ENCODE measurements around the gene RALGAPA1.
"Not testable (repeated sequence)": the region's sequence is repeated elsewhere in the genome, so short reads cannot be mapped to it uniquely, and the experiment has no call there.

The RALGAPA1 gene

DNA sequence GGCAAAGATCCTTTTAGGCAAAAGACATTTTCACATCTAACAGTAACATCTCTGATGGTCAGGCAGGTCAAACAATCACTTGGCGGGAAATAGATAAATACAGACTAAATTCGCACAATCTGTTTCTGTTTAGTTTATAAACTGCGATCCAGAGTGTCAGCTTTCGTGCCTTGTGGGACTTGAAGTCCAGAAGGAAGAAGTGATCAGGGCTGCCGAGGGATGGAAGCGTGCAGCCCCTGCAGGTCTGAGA is 16.8 kb upstream of the RALGAPA1 start:
- H2AFZ ChIP-seq (ENCODE audit: low read depth, low read length) = peak overlapping the region; percentile 67
- peak overlapping the region; percentile 91 for H3K4me3 ChIP-seq (ENCODE audit: low read length)
- no peaks in the 10 kb centered on the region for H3K9me3 ChIP-seq (ENCODE audit: insufficient read depth, low read length)
- H3K4me2 ChIP-seq (ENCODE audit: low read length) = peak overlapping the region; percentile 54
- no peaks in the 10 kb centered on the region for H3K36me3 ChIP-seq (replicated peaks; ENCODE audit: low read depth, low read length)
- peak overlapping the region; percentile 51 for H3K9ac ChIP-seq (ENCODE audit: low read length)
- H3K79me2 ChIP-seq (ENCODE audit: low read length) = peaks cover 14% of the 10 kb centered on the region
- H3K27ac ChIP-seq (ENCODE audit: low read length) = no peak overlapping the region
- no peaks in the 10 kb centered on the region for H4K20me1 ChIP-seq (ENCODE audit: insufficient read depth, low read length)
- H3K4me1 ChIP-seq (ENCODE audit: low read length) = peaks cover 11% of the 10 kb centered on the region
- TF ChIP-seq CTCF (IDR thresholded peaks at IDR 0.05; ENCODE audit: low read depth, low read length) = no peak
- no peak for TF ChIP-seq EZH2phosphoT487 (IDR thresholded peaks at IDR 0.05; ENCODE audit: low read depth)
- H3K27me3 ChIP-seq (ENCODE audit: low read depth, low read length) = no peaks in the 10 kb centered on the region

GRCh38 chr14:35824446-35825165 is 15.5 kb upstream of the RALGAPA1 start:
- not testable (repeated sequence) for H3K4me3 ChIP-seq (ENCODE audit: low read length); H4K20me1 ChIP-seq (ENCODE audit: insufficient read depth, low read length); H3K4me2 ChIP-seq (ENCODE audit: low read length); H3K9me3 ChIP-seq (ENCODE audit: insufficient read depth, low read length); H3K9ac ChIP-seq (ENCODE audit: low read length); H2AFZ ChIP-seq (ENCODE audit: low read depth, low read length); H3K27ac ChIP-seq (ENCODE audit: low read length); H3K27me3 ChIP-seq (ENCODE audit: low read depth, low read length); H3K36me3 ChIP-seq (replicated peaks; ENCODE audit: low read depth, low read length)
- Histone ChIP-seq H3K4me1 (ENCODE audit: low read length) (peaks cover 11% of the 10 kb centered on the region), H3K79me2 (ENCODE audit: low read length) (peaks cover 14% of the 10 kb centered on the region)

GRCh38 chr14:35822501-35822900 is 13.4 kb upstream of the RALGAPA1 start:
- Histone ChIP-seq H3K4me1 (ENCODE audit: low read length) (peaks cover 9% of the 10 kb centered on the region), H3K27me3 (ENCODE audit: low read depth, low read length) (no peaks in the 10 kb centered on the region), H3K36me3 (replicated peaks; ENCODE audit: low read depth, low read length) (no peaks in the 10 kb centered on the region), H3K4me3 (ENCODE audit: low read length) (no peak overlapping the region), H3K4me2 (ENCODE audit: low read length) (peak overlapping the region; percentile 37; the same call in 1 of the 2 replicates), H3K9ac (ENCODE audit: low read length) (no peak overlapping the region), H3K9me3 (ENCODE audit: insufficient read depth, low read length) (no peaks in the 10 kb centered on the region), H2AFZ (ENCODE audit: low read depth, low read length) (peak overlapping the region; percentile 22; the same call in 1 of the 2 replicates), H4K20me1 (ENCODE audit: insufficient read depth, low read length) (no peaks in the 10 kb centered on the region), H3K27ac (ENCODE audit: low read length) (no peak overlapping the region), H3K79me2 (ENCODE audit: low read length) (peaks cover 8% of the 10 kb centered on the region)
- TF ChIP-seq CTCF (IDR thresholded peaks at IDR 0.05; ENCODE audit: low read depth, low read length) (no peak), EZH2phosphoT487 (IDR thresholded peaks at IDR 0.05; ENCODE audit: low read depth) (no peak)

GRCh38 chr14:35821564-35822411 is 12.7 kb upstream of the RALGAPA1 start:
- Histone ChIP-seq H3K27me3 (ENCODE audit: low read depth, low read length) (no peaks in the 10 kb centered on the region), H3K9me3 (ENCODE audit: insufficient read depth, low read length) (no peaks in the 10 kb centered on the region), H4K20me1 (ENCODE audit: insufficient read depth, low read length) (no peaks in the 10 kb centered on the region), H3K9ac (ENCODE audit: low read length) (no peak overlapping the region), H3K4me1 (ENCODE audit: low read length) (peaks cover 6% of the 10 kb centered on the region; the same call in 1 of the 2 replicates), H3K79me2 (ENCODE audit: low read length) (peaks cover under 1% of the 10 kb centered on the region; the same call in 1 of the 2 replicates), H3K4me2 (ENCODE audit: low read length) (peak overlapping the region; percentile 37), H3K27ac (ENCODE audit: low read length) (no peak overlapping the region), H3K4me3 (ENCODE audit: low read length) (no peak overlapping the region), H3K36me3 (replicated peaks; ENCODE audit: low read depth, low read length) (no peaks in the 10 kb centered on the region), H2AFZ (ENCODE audit: low read depth, low read length) (peak overlapping the region; percentile 22; the same call in 1 of the 2 replicates)
- TF ChIP-seq EZH2phosphoT487 (IDR thresholded peaks at IDR 0.05; ENCODE audit: low read depth) (no peak), CTCF (IDR thresholded peaks at IDR 0.05; ENCODE audit: low read depth, low read length) (peak; percentile 85)
